K562 treated with DMSO at 1 percent for 4 hours (cell line): ENCODE results near the gene CAMTA2. TPM values are rescaled to one million over a fixed set of nuclear protein-coding genes. Genes with fewer than 3 reads are reported as not detected.

Source experiments
- total RNA-seq: library from RNA; unstranded; fragments of 300-600 nt; gene quantifications from 2 replicates; pipeline ENCODE4 v1.2.3, GENCODE V29; 2022; ENCODE audit not compliant: insufficient read depth

CAMTA2 gene
- total RNA-seq = 17.0 and 18.7 TPM in 2 replicates

DNA sequence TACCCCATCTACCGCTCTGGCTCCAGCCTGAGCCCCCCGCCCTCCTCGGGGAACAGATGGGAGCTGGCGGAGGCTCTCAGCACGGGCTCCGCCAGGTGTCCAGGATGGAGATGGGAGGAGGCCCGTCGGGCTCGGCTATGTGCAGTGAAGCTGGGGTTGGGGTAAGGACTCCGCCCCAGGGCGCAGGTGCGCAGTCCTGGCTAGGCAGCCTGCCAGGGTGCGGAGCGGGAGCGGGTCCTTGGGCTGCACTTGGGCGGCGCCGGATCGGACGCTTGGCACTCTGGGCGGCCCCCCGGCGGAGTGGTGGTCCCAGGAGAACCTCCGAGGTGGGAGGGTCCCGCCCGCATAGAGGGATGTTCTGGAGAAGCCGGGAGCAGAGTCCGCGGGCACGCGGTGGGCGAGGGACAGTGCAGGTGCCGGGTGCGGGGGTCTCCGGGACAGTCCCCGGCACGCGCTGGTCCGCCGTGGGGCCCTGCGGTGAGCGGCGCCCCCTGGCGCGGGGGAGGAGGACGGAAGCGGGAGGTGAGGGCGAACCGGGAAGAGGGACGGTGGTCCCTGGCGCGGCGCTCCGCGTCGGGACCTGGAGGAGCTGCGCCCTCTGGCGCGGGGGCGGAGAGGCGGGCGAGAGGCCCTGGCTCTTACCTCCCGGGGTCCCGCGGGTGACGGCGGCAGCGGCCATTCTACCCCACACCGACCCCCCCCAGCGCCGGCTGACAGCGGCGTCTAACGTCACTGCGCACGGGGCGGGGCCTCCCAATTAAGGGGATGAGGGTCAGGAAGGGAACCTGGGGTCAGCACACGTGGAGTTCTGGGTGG is at the start of gene CAMTA2:
CAMTA2 (minus strand) TSS at position 725 of the 816 bp plus-strand sequence. CDS start 1,453 bp downstream, outside the sequence.

DNA sequence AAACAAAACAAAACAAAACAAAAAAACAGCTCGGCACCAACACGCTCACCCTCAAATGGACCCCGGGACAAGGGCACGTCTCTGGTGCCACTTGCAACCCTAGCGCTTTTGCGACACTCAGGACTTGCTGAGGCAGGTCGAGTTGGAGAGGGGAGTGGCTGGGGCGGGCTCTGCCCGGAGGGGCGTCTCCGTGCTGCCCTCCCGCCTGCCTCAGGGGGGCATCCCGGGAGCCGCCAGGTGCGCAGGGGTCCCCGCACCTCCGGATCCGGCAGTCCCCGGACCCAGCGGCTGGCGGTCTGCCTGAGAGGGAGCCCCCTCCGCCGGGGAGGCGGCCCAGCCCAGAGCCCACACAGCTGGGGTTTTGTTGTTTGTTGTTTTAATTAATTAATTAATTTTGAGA is 47.8 kb upstream of the CAMTA2 start, which contains the start of gene SLC52A1:
SLC52A1 (minus strand) TSS at position 112 of the 400 bp plus-strand sequence. CDS start 820 bp downstream, outside the sequence.

GRCh38 chr17:4997302-4998026 is 10.0 kb upstream of the CAMTA2 start, which contains the start of the genes INCA1 and KIF1C:
Gene INCA1, minus strand, starts transcription at chr17:4997522. Its CDS starts 3,085 bp downstream, at chr17:4994437.
Gene KIF1C, plus strand, starts transcription at chr17:4997950. Its CDS starts 2,297 bp downstream, at chr17:5000247.

GRCh38 chr17:4967539-4968485 is 19.7 kb downstream of the CAMTA2 start, which contains the start of gene SPAG7:
Gene SPAG7, minus strand, starts transcription at chr17:4967817. Its CDS starts 13 bp downstream, at chr17:4967804.

GRCh38 chr17:4950746-4951204 is 36.7 kb downstream of the CAMTA2 start, which contains the start of gene ENO3:
Gene ENO3, plus strand, starts transcription at chr17:4951119. Its CDS starts 711 bp downstream, at chr17:4951830.

DNA sequence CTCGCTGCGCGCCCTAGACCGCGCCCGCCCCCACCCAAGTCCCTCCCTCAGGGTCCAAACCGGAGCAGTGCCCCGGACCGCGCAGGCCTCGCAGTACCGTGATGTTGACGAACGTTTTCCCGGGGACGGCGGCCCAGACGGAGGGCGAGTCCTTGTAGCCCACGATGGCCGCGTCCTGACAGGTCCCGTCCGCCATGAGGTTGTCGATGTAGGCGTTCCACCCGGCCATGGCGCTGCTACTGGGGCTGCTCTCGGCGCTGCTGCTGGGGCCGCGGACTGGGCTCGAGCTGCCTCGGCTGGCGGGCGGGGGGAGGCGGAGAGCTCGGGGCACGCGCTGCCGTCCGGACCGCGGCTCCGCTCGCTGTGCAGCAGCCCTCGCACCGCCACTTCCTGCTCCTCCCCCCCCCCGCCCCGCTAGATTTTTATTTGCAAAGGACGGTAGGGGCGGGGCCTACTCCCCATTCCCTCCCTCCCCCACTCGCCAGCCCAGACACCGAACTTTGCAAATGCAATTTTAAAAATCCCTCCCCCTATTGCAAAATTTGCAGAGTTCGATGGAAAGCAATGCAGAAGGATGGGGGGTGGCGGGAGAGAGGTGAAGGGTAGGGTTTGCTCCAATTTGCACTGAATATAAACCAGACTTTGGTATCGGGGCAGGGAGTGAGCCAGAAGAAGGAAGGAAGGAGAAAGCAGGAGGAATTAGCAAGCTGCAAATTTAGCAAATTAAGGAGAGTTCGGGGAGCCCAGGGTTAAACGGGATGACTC is 39.1 kb downstream of the CAMTA2 start, which contains the start of gene PFN1:
PFN1 (minus strand) TSS at position 365 of the 765 bp plus-strand sequence; CDS start at position 229, 136 bp downstream.

GRCh38 chr17:4939796-4940554 is 47.5 kb downstream of the CAMTA2 start, which contains the start of the genes RNF167 and SLC25A11:
Gene RNF167, plus strand, starts transcription at chr17:4940268. Its CDS starts 642 bp downstream, at chr17:4940910.
Gene SLC25A11, minus strand, starts transcription at chr17:4940046. Its CDS starts 136 bp downstream, at chr17:4939910.

DNA sequence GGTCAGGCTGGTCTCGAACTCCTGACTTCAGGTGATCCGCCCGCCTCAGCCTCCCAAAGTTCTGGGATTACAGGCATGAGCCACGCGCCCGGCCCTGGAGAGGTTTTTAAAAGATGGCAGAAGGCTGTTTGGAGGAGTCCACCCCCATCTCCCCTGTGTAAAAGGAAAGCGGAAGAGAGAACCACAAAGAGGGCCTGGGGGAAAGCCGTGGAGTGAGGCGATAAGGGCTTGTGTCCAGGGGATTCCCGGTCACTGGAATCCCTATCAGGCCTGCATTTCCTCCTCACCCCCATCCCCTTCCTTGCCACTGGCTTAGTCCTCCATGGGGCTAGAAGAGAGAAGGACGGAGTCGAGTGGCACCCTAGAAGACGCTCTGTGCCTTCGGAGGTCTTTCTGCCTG is 55.5 kb downstream of the CAMTA2 start, which contains the start of gene GP1BA:
GP1BA (plus strand) TSS at position 315 of the 400 bp plus-strand sequence. CDS start 328 bp downstream, outside the sequence.

Other genes with a start within 250 kb of the CAMTA2 start
- not detected in 2 replicates for gene ZMYND15, start 247.8 kb downstream of the CAMTA2 start, total RNA-seq
- gene CXCL16, start 247.7 kb downstream of the CAMTA2 start, total RNA-seq = not detected in 2 replicates
- not detected in 2 replicates for gene TM4SF5, start 215.8 kb downstream of the CAMTA2 start, total RNA-seq
- gene VMO1, start 201.3 kb downstream of the CAMTA2 start, total RNA-seq = not detected in 2 replicates
- gene GLTPD2, start 198.7 kb downstream of the CAMTA2 start, total RNA-seq = 1.6 TPM in 1 of 2 replicates, not detected in the other
- gene PSMB6, start 191.5 kb downstream of the CAMTA2 start, total RNA-seq = 139 and 156 TPM in 2 replicates
- 4.0 and 14.9 TPM in 2 replicates for gene PLD2, start 180.5 kb downstream of the CAMTA2 start, total RNA-seq
- gene MINK1, start 154.3 kb downstream of the CAMTA2 start, total RNA-seq = 22.4 and 27.5 TPM in 2 replicates
- gene C17orf107, start 88.1 kb downstream of the CAMTA2 start, total RNA-seq = 0.50 and 0.97 TPM in 2 replicates
- gene CHRNE, start 84.6 kb downstream of the CAMTA2 start, total RNA-seq = not detected in 2 replicates
- gene GP1BA, start 55.4 kb downstream of the CAMTA2 start, total RNA-seq = 0.71 TPM in 1 of 2 replicates, not detected in the other
- gene SLC25A11, start 47.6 kb downstream of the CAMTA2 start, total RNA-seq = 45.8 and 50.8 TPM in 2 replicates
- gene RNF167, start 47.4 kb downstream of the CAMTA2 start, total RNA-seq = 36.9 and 40.4 TPM in 2 replicates
- 558 and 653 TPM in 2 replicates for gene PFN1, start 39.1 kb downstream of the CAMTA2 start, total RNA-seq
- 19.1 and 33.4 TPM in 2 replicates for gene ENO3, start 36.6 kb downstream of the CAMTA2 start, total RNA-seq
- 30.6 and 35.7 TPM in 2 replicates for gene SPAG7, start 19.9 kb downstream of the CAMTA2 start, total RNA-seq
- not detected in 2 replicates for gene INCA1, start 9.8 kb upstream of the CAMTA2 start, total RNA-seq
- 10.5 and 12.7 TPM in 2 replicates for gene KIF1C, start 10.3 kb upstream of the CAMTA2 start, total RNA-seq
- not detected in 2 replicates for gene SLC52A1, start 47.8 kb upstream of the CAMTA2 start, total RNA-seq
- not detected in 2 replicates for gene ZFP3, start 90.8 kb upstream of the CAMTA2 start, total RNA-seq
- 4.0 TPM in 2 replicates for gene ZNF232, start 124.2 kb upstream of the CAMTA2 start, total RNA-seq
- gene USP6, start 128.4 kb upstream of the CAMTA2 start, total RNA-seq = not detected in 2 replicates
- gene ZNF594, start 204.2 kb upstream of the CAMTA2 start, total RNA-seq = 3.5 and 4.2 TPM in 2 replicates
- gene SCIMP, start 247.2 kb upstream of the CAMTA2 start, total RNA-seq = not detected in 2 replicates